Liver (tissue), 9 donors: ENCODE results near the gene ADAMTS20. TPM values are rescaled to one million over a fixed set of nuclear protein-coding genes. Genes with fewer than 3 reads are reported as not detected.

ENCODE experiments used
- DNase-seq: peaks from one replicate; pipeline ENCODE4 v3.0.0-alpha.2; 2017; ENCODE audit warnings: low spot score
- H3K27ac ChIP-seq, 2 donors: one replicate each; pipeline ENCODE4 v1.7.0; 2013; ENCODE audit warnings: inconsistent platforms in 2 of 2, low read length in 2 of 2, control low read depth in 1 of 2, low read depth in 1 of 2, mild to moderate bottlenecking in 1 of 2
- H3K27me3 ChIP-seq, 4 donors: one replicate each; pipeline versions ENCODE4 v1.6.1 to v1.7.0; 2013; ENCODE audit warnings: low read length in 3 of 4, inconsistent platforms in 1 of 4, mild to moderate bottlenecking in 1 of 4, moderate library complexity in 1 of 4; ENCODE audit not compliant: control insufficient read depth in 4 of 4, insufficient read depth in 4 of 4
- H3K36me3 ChIP-seq, 4 donors: one replicate each; pipeline versions ENCODE4 v1.6.1 to v1.7.0; 2013; ENCODE audit warnings: low read length in 3 of 4, mild to moderate bottlenecking in 3 of 4, low read depth in 1 of 4, moderate library complexity in 1 of 4; ENCODE audit not compliant: control insufficient read depth in 4 of 4, insufficient read depth in 3 of 4
- H3K4me1 ChIP-seq, 4 donors: one replicate each; pipeline versions ENCODE4 v1.6.1 to v1.7.0; 2013; ENCODE audit warnings: low read length in 3 of 4, mild to moderate bottlenecking in 3 of 4, moderate library complexity in 1 of 4; ENCODE audit not compliant: control insufficient read depth in 4 of 4, insufficient read depth in 4 of 4
- H3K4me3 ChIP-seq, 3 donors: one replicate each; pipeline versions ENCODE4 v1.6.1 to v1.7.0; 2013; ENCODE audit warnings: low read length in 3 of 3, control low read depth in 1 of 3, low read depth in 1 of 3, mild to moderate bottlenecking in 1 of 3
- H3K9ac ChIP-seq, 2 donors: one replicate each; pipeline ENCODE4 v1.7.0; 2013; ENCODE audit warnings: low read length in 2 of 2, mild to moderate bottlenecking in 2 of 2, moderate library complexity in 2 of 2, control low read depth in 1 of 2, low read depth in 1 of 2
- H3K9me3 ChIP-seq, 4 donors: one replicate each; pipeline versions ENCODE4 v1.6.1 to v1.7.0; 2013; ENCODE audit warnings: low read length in 3 of 4; ENCODE audit not compliant: control insufficient read depth in 4 of 4
- ATF3 ChIP-seq: IDR thresholded peaks from 2 replicates; pipeline ENCODE4 v1.6.1; 2016; ENCODE audit warnings: antibody characterized with exemption
- EGR1 ChIP-seq, 2 donors: IDR thresholded peaks; 2 replicates each; pipeline ENCODE4 v1.6.1; 2016 to 2018; ENCODE audit warnings: antibody characterized with exemption in 2 of 2, low read depth in 2 of 2
- FOXA2 ChIP-seq: IDR thresholded peaks from 2 replicates; pipeline ENCODE4 v1.6.1; 2016; ENCODE audit warnings: antibody characterized with exemption
- GABPA ChIP-seq, 2 donors: IDR thresholded peaks in 1 of 2; conservative IDR thresholded peaks in 1 of 2; 2 replicates each; pipeline ENCODE4 v1.6.1; 2016; ENCODE audit warnings: antibody characterized with exemption in 2 of 2, mild to moderate bottlenecking in 1 of 2, moderate library complexity in 1 of 2
- HNF4A ChIP-seq, 2 donors: conservative IDR thresholded peaks; 2 replicates each; pipeline ENCODE4 v1.6.1; 2016; ENCODE audit warnings: antibody characterized with exemption in 2 of 2, mild to moderate bottlenecking in 2 of 2
- NR2F2 ChIP-seq: IDR thresholded peaks from 2 replicates; pipeline ENCODE4 v1.6.1; 2016; ENCODE audit warnings: antibody characterized with exemption
- RAD21 ChIP-seq, 2 donors: IDR thresholded peaks; 2 replicates each; pipeline ENCODE4 v1.6.1; 2016; ENCODE audit warnings: antibody characterized with exemption in 2 of 2, mild to moderate bottlenecking in 2 of 2
- RXRA ChIP-seq, 2 donors: IDR thresholded peaks; 2 replicates each; pipeline ENCODE4 v1.6.1; 2017 to 2018; ENCODE audit warnings: antibody characterized with exemption in 2 of 2, mild to moderate bottlenecking in 1 of 2
- SP1 ChIP-seq: IDR thresholded peaks from 2 replicates; pipeline ENCODE4 v1.6.1; 2018; ENCODE audit warnings: antibody characterized with exemption, mild to moderate bottlenecking
- TAF1 ChIP-seq: conservative IDR thresholded peaks from 2 replicates; pipeline ENCODE4 v1.6.1; 2016; ENCODE audit warnings: antibody characterized with exemption, mild to moderate bottlenecking
- YY1 ChIP-seq: IDR thresholded peaks from 2 replicates; pipeline ENCODE4 v1.6.1; 2016; ENCODE audit warnings: antibody characterized with exemption, mild to moderate bottlenecking
- ZBTB33 ChIP-seq: IDR thresholded peaks from 2 replicates; pipeline ENCODE4 v1.6.1; 2016; ENCODE audit warnings: antibody characterized with exemption
- WGBS: extraction: QIAGEN DNeasy Blood & Tissue Kit; methylation state at CpG from one replicate; pipeline ENCODE4 v1.1.7; 2013; 5-methylcytosine and 5-hydroxymethylcytosine counted together
- polyA plus RNA-seq, 2 donors: library from polyadenylated mRNA; stranded (reverse) in 1 of 2; unstranded in 1 of 2; fragments of 200-250 nt in 1 of 2; fragments of >200 nt in 1 of 2; fragmentation: Nextera tagmentation in 1 of 2; extraction: Ambion mirVana in 1 of 2; gene quantifications; one replicate each; pipeline versions ENCODE4 v1.2.1 to v1.2.3, GENCODE V29; 2013 to 2015
- total RNA-seq, 2 donors: library from RNA; depleted of rRNA; stranded (reverse); fragments of >200 nt; gene quantifications; one replicate each; pipeline ENCODE4 v1.2.3, GENCODE V29; 2014
- TF ChIP-seq, protein P1 (sequence below): IDR thresholded peaks from 2 replicates; pipeline ENCODE4 v1.6.1; 2016; ENCODE audit warnings: antibody characterized with exemption
- TF ChIP-seq, protein P2 (sequence below): fragments of 150-350 bp; IDR thresholded peaks from 2 replicates; pipeline ENCODE4 v1.5.1; 2017; ENCODE audit warnings: improper control_type of control experiment, low read depth, low read length; ENCODE audit not compliant: missing input control
- TF ChIP-seq, protein P3 (sequence below): IDR thresholded peaks from 2 replicates; pipeline ENCODE4 v1.6.1; 2016; ENCODE audit warnings: antibody characterized with exemption, mild to moderate bottlenecking
- donor health status: healthy.
- donor health status: healthy.
- donor health status: healthy.
- donor health status: healthy.
- donor health status: healthy.

Gene ADAMTS20
- total and polyA plus RNA-seq, 4 donors = 0.05 TPM; not detected in 3

DNA sequence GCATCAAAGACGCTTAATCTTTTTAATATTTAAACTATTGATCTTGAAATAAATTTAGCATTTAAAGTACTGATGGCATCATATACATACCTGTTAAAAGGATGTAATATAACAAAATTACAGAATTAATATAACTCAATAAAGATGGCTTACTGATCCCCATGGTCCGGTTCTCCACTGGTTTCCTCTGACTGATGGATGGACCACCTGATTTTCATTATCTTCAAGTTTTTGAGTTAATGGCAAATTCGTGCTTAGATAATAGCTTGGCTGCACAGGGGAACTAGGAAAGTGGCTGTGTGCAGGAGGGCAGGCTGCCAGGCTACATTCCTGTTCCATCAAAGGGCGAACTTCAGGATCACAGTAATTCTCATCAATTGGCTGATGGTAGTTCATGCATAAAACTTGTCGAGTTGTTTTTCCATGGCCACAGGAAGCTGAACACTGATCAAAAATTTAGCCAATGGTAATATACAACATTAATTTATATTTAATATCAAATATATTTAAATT lies 123.9 kb downstream of the ADAMTS20 start:
- H3K9me3 ChIP-seq = no peaks in the 10 kb centered on the region
- no peaks in the 10 kb centered on the region for H3K4me1 ChIP-seq
- no peak overlapping the region for H3K4me3 ChIP-seq
- 74% methylated on average over 5 of the region's 5 CpGs for WGBS
- DNase-seq = no peak
- TF ChIP-seq HNF4A (conservative IDR thresholded peaks at IDR 0.05) = no peak
- H3K27me3 ChIP-seq = no peaks in the 10 kb centered on the region
- no peak overlapping the region for H3K9ac ChIP-seq
- no peaks in the 10 kb centered on the region for H3K36me3 ChIP-seq
- no peak overlapping the region for H3K27ac ChIP-seq

- Histone ChIP-seq H3K36me3 (no peaks in the 10 kb centered on the region), H3K27me3 (no peaks in the 10 kb centered on the region), H3K9me3 (no peaks in the 10 kb centered on the region), H3K4me3 (no peak overlapping the region), H3K9ac (no peak overlapping the region), H3K27ac (no peak overlapping the region), H3K4me1 (no peaks in the 10 kb centered on the region)
- no peak for DNase-seq
- 87% methylated on average over 3 of the region's 3 CpGs for WGBS
- TF ChIP-seq FOXA2 = no peak
- no peak for TF ChIP-seq RXRA (IDR thresholded peaks at IDR 0.05)
- TF ChIP-seq, protein P1, sequence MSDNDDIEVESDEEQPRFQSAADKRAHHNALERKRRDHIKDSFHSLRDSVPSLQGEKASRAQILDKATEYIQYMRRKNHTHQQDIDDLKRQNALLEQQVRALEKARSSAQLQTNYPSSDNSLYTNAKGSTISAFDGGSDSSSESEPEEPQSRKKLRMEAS = no peak
- TF ChIP-seq, protein P2, sequence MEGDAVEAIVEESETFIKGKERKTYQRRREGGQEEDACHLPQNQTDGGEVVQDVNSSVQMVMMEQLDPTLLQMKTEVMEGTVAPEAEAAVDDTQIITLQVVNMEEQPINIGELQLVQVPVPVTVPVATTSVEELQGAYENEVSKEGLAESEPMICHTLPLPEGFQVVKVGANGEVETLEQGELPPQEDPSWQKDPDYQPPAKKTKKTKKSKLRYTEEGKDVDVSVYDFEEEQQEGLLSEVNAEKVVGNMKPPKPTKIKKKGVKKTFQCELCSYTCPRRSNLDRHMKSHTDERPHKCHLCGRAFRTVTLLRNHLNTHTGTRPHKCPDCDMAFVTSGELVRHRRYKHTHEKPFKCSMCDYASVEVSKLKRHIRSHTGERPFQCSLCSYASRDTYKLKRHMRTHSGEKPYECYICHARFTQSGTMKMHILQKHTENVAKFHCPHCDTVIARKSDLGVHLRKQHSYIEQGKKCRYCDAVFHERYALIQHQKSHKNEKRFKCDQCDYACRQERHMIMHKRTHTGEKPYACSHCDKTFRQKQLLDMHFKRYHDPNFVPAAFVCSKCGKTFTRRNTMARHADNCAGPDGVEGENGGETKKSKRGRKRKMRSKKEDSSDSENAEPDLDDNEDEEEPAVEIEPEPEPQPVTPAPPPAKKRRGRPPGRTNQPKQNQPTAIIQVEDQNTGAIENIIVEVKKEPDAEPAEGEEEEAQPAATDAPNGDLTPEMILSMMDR = no peak
- TF ChIP-seq NR2F2 = no peak
- TF ChIP-seq RAD21 (IDR thresholded peaks at IDR 0.05) = no peak
- TF ChIP-seq EGR1 (IDR thresholded peaks at IDR 0.05; ENCODE audit: low read depth in 2 of 2) = no peak
- TF ChIP-seq ATF3 = no peak
- TF ChIP-seq YY1 = no peak
- no peak for TF ChIP-seq GABPA (IDR thresholded peaks at IDR 0.05 in 1 of 2, conservative IDR thresholded peaks at IDR 0.05 in 1 of 2)
- TF ChIP-seq ZBTB33 = no peak
- no peak for TF ChIP-seq HNF4A (conservative IDR thresholded peaks at IDR 0.05)
- TF ChIP-seq, protein P3, sequence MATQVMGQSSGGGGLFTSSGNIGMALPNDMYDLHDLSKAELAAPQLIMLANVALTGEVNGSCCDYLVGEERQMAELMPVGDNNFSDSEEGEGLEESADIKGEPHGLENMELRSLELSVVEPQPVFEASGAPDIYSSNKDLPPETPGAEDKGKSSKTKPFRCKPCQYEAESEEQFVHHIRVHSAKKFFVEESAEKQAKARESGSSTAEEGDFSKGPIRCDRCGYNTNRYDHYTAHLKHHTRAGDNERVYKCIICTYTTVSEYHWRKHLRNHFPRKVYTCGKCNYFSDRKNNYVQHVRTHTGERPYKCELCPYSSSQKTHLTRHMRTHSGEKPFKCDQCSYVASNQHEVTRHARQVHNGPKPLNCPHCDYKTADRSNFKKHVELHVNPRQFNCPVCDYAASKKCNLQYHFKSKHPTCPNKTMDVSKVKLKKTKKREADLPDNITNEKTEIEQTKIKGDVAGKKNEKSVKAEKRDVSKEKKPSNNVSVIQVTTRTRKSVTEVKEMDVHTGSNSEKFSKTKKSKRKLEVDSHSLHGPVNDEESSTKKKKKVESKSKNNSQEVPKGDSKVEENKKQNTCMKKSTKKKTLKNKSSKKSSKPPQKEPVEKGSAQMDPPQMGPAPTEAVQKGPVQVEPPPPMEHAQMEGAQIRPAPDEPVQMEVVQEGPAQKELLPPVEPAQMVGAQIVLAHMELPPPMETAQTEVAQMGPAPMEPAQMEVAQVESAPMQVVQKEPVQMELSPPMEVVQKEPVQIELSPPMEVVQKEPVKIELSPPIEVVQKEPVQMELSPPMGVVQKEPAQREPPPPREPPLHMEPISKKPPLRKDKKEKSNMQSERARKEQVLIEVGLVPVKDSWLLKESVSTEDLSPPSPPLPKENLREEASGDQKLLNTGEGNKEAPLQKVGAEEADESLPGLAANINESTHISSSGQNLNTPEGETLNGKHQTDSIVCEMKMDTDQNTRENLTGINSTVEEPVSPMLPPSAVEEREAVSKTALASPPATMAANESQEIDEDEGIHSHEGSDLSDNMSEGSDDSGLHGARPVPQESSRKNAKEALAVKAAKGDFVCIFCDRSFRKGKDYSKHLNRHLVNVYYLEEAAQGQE = no peak
- TF ChIP-seq SP1 = no peak
- TF ChIP-seq TAF1 = no peak
These were observed 126.6 kb downstream of the ADAMTS20 start for GRCh38 chr12:43425361-43425760.
